ENCODE results near the gene NCAPH2.

NCAPH2 gene

GRCh38 chr22:50481440-50482106, 26.5 kb upstream of the NCAPH2 start, which contains the start of gene ADM2:
Gene ADM2 (plus strand): TSS chr22:50481543. CDS start chr22:50481848, 305 bp downstream.
- H3K4me3 ChIP-seq (ENCODE audit: low read depth, low read length), result peak within 1 kb of the TSS; percentile 41
- no peak for TF ChIP-seq CTCF (IDR thresholded peaks at IDR 0.05; ENCODE audit: insufficient read depth, low read depth, low read length, missing control alignments)
- no peak for DNase-seq (ENCODE audit: low read depth)

- peak overlapping the region; percentile 41 for H3K4me3 ChIP-seq (ENCODE audit: low read depth, low read length)
- TF ChIP-seq CTCF (IDR thresholded peaks at IDR 0.05; ENCODE audit: insufficient read depth, low read depth, low read length, missing control alignments), result no peak
- no peak for DNase-seq (ENCODE audit: low read depth)
Observed at GRCh38 chr22:50482107-50483074, 25.6 kb upstream of the NCAPH2 start.

GRCh38 chr22:50483106-50483505, 24.9 kb upstream of the NCAPH2 start:
- no peak for DNase-seq (ENCODE audit: low read depth)
- TF ChIP-seq CTCF (IDR thresholded peaks at IDR 0.05; ENCODE audit: insufficient read depth, low read depth, low read length, missing control alignments), result no peak
- H3K4me3 ChIP-seq (ENCODE audit: low read depth, low read length), result no peak overlapping the region

GRCh38 chr22:50483556-50483955, 24.5 kb upstream of the NCAPH2 start:
- H3K4me3 ChIP-seq (ENCODE audit: low read depth, low read length), result no peak overlapping the region
- no peak for TF ChIP-seq CTCF (IDR thresholded peaks at IDR 0.05; ENCODE audit: insufficient read depth, low read depth, low read length, missing control alignments)
- no peak for DNase-seq (ENCODE audit: low read depth)

GRCh38 chr22:50483977-50484853, 23.8 kb upstream of the NCAPH2 start:
- no peak for DNase-seq (ENCODE audit: low read depth)
- no peak overlapping the region for H3K4me3 ChIP-seq (ENCODE audit: low read depth, low read length)
- TF ChIP-seq CTCF (IDR thresholded peaks at IDR 0.05; ENCODE audit: insufficient read depth, low read depth, low read length, missing control alignments), result no peak

All from GM12865 (cell line).